Hindlimb muscle (tissue), 1 donor: ENCODE data around the gene MBD3L2B. TPM values are rescaled to one million over a fixed set of nuclear protein-coding genes. Genes with fewer than 3 reads are reported as not detected.

ENCODE experiments used
- polyA plus RNA-seq: library from polyadenylated mRNA; unstranded; fragments of 120-200 nt; gene quantifications from one replicate; pipeline ENCODE4 v1.2.1, GENCODE V29; 2013; ENCODE audit not compliant: insufficient read length

MBD3L2B gene
- polyA plus RNA-seq, 1 donor: not detected

Other genes starting within 250 kb of the MBD3L2B start
- gene VAV1, start 248.7 kb downstream of the MBD3L2B start, polyA plus RNA-seq: 3.1 TPM
- gene ADGRE1, start 133.9 kb downstream of the MBD3L2B start, polyA plus RNA-seq: not detected
- not detected for gene MBD3L5, start 9.1 kb upstream of the MBD3L2B start, polyA plus RNA-seq
- not detected for gene MBD3L4, start 18.7 kb upstream of the MBD3L2B start, polyA plus RNA-seq
- not detected for gene MBD3L2, start 27.9 kb upstream of the MBD3L2B start, polyA plus RNA-seq
- gene MBD3L3, start 37.2 kb upstream of the MBD3L2B start, polyA plus RNA-seq: not detected
- gene ZNF557, start 48.3 kb upstream of the MBD3L2B start, polyA plus RNA-seq: 6.2 TPM